Activated CD4-positive, alpha-beta T cell treated with anti-CD3 and anti-CD28 coated beads for 4 hours (primary cell): ENCODE data around the gene PLPP7.
"Not testable (repeated sequence)": the region's sequence is repeated elsewhere in the genome, so short reads cannot be mapped to it uniquely, and the experiment has no call there.

Experiments
- DNase-seq, 2 donors: peaks; one replicate each; pipeline ENCODE4 v3.0.0-alpha.2; 2020

The PLPP7 gene

DNA sequence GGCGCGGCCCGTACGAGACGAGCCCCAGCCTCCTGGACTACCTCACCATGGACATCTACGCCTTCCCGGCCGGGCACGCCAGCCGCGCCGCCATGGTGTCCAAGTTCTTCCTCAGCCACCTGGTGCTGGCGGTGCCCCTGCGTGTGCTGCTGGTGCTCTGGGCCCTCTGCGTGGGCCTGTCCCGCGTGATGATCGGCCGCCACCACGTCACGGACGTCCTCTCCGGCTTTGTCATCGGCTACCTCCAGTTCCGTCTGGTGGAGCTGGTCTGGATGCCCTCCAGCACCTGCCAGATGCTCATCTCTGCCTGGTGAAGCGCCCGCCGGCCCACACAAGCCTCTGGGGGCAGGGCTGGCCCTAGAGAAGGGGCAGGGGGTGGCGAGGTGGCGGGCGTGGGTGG, 18.5 kb downstream of the PLPP7 start:
- no peak for DNase-seq

DNA sequence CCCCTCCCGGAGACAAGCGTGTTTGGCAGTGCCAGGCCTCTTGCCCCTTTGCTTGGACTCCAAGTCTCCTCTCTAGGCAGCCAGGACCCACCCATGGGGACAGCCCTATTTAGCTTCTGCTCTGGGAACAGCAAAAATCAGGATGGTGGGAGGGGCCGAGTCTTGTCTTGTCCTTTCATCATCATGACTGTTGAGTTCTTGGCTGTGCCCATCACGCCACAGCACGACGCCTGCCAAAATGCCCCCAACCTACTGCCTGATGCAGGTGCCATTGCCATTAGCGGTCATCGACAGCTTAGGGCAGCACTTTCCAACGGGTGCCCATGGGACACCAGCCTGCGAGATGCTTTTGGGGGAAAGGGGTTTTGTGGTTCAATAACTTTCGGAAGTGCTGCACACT, 18.9 kb downstream of the PLPP7 start:
- no peak for DNase-seq

DNA sequence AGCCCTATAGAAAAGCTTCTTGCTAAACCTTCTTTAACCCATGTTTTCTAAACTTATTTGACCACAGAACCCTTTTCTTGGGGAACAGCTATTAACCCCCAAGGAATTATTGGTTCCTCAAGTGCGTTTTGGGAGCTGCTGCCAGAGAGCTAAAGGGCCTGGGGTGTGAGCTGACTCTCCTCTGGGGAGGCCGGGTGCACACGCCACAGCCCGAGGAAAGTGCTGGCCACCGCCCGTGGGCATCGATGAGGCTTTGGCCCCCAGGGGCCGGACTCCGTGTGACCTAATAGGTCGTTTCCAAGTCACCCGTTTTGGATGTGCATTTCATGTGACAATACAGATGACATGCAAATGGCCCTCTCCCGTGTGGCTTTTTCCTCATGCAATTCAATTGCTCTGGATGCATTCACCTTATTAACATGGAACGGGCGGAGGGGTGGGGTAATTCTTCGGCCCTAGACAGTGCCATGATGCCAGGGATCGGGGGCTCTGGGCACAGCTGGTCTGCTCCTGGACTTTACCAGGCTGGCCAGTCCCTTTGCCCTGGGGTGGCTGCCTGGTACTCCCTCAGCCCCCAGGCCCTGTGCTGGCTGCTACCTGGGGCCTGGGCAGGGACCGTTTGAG, 19.5 kb downstream of the PLPP7 start:
- DNase-seq, result no peak

DNA sequence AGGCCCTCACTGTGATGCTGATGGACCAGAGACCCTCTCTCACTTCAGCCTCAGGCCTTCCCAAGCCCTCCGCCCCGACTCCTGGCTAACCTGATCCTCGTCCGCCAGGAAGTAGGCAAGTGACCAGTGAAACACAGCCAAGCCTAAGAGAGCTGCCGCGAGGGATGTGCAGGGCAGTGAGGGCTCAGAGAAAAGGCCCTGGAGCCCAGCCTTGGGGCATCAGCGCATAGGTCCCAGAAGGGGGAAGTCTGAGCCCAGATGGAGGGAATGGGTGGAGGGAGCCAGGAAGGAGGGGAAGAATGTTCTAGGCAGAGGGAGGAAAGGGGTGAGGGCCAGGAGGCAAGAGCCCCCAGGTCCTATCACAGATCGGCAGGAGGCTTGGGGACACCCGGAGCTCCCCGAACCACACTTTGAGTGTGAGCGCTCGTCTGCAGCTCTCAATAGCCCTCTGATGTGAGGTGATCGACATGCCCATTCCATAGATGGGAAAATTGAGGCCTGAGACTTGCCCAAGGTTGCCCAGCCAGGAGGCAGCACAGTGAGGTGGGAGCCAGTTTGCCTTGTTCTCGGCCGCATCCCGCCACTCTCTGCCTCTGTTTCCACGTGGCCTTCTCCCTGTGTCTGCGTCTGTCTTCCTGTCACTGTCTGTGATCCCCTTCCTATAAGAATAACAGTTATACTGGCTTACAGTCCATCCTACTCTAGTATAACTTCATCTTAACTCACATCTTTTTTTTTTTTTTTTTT, 20.2 kb downstream of the PLPP7 start:
- no peak for DNase-seq

DNA sequence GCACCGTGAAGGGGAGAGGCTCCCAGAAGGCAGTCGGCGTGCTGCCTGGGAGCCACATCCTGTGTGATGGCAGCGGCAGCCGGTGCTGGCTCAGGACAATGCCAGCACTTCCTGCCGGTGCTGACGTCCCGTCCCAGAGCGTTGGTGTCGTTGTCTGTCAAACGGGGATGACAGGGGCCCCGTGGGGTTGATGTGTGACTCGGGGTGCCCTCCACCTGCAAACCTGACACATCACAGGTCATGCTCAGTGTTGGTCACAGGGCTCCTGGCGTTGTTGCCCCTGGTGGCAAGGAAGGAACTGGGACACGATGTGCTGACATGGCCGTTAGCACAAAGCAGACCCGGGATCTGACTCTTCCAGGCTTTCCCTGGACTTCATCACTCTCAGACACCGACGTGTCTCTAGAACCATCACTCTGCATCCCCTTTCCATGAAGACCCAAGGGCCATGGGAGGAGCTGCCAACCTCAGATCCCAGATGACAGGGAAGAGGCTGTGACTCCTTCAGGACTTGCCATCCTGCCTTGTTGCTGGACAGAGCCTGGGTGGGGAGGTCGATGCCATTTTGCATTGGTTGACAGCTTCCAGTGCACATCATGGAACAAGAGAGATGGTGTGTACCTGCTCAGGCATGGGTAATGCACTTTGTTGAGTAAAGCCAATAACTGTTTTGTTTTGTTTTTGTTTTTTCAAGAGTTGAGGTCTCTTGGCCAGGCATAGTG, 21.5 kb downstream of the PLPP7 start:
- peak; percentile 42 to 53 for DNase-seq

DNA sequence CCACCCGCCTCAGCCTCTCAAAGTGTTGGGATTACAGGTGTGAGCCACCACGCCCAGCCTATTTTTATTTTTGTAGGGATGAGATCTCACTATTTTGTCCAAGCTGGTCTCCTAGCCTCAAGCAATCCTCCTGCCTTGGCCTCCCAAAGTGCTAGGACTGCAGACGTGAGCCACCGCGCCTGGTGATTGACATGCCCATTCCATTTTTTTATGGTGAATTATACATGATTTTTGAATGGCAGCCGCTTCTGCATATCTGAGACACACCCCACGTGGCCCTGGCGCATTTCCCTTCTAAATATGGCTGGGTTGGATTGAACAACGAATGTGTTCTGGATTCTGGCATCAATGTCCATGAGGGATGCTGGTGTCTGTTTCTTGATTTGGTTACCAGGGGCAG, 22.7 kb downstream of the PLPP7 start:
- no peak for DNase-seq

DNA sequence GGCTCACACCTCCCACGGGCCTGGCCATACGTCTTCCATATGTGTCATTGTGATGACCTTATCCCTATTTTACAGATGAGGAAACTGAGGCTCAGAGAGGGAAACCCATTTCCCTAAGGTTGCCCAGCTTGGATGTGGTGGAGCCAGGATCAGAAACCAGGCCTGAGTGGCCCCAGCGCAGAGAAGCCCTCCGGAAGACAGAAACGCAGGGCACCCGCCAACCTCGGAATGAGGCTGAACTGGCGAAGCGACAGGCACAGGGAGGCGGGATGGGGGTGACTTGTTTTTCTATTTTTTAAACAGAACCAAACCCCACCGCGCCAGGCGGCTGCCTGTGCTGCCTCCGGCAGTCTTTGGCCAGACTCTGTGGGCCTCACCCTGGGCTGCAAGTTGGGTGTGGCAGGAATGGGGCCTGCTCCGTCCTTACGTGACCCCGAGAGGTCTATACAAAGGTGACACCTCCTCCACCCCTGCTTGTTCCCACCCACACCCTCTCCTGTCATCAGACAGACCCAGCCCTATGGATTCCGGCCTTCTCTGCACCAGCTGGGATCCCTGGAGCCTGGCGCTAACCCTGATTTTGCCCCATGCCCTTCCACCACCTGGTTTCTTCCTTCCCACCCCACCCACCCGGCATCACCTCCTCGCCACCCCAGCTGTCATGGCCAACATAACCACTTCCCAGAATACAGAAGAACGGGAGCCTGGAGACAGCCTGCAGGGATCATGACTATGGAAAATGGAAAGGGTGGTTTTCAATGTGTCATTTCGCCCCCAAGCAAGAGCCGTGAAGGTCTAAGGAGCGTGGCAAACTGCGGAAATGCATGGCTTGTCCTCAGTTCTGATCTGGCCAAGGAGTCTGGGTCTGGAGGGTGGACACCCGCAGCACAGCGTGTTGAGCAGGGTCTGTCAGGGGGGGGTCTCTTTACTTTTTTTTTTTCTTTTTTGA, 23.6 kb downstream of the PLPP7 start:
- DNase-seq, result no peak

DNA sequence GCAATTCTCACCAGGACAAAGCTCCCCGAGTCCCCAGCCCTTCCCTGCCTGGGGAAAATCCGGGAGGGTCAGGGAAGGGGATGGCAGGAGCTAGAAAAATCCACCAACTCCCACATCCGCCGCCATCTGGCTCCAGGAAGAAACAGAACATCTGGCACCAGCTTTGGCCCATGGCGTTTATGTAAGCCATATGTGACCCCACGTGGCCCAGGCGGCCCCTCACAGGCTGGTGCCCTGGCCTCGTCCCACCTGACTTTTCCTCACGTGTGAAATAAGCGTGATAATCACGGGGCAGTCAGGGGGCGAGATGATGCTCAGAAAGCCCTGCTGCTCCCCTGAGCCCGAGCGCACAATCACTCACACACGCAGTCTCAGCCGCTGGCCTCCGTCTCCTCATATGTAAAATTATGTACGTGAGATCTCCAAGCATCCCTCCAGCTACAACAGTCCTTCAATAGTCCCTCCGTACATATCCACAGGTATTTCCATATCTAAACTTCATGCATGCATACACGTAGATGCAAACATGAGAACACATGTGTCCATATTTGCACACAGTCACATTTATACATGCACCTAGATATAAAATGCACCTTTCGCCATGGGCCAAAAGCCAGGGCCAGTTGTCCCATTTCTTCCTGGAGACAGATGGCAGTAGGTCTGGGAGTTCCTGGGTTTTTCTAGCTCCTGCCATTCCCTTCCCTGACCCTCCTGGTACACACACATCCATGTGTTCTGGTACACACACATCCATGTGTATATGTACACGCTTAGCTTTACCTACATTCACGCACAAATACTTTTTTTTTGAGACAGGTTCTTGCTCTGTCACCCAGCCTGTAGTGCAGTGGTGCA, 28.9 kb downstream of the PLPP7 start:
- DNase-seq, result no peak

DNA sequence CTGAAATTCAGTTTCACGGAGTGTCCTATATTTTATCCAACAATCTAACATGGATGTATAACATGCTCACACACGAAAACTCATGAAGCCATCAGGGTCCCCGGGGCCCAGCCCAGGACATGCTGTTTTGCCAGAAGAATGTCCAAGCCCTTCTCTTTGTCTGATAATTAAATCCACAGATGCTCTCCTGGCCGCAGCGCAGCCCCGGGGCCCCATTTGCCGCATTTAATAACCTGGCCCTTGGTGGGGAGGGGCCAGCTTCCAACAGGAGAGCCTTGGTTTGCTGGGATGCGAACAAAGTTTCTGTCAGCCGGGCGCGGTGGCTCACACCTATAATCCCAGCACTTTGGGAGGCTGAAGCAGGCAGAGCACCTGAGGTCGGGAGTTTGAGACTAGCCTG, 30.0 kb downstream of the PLPP7 start:
- DNase-seq, result no peak

DNA sequence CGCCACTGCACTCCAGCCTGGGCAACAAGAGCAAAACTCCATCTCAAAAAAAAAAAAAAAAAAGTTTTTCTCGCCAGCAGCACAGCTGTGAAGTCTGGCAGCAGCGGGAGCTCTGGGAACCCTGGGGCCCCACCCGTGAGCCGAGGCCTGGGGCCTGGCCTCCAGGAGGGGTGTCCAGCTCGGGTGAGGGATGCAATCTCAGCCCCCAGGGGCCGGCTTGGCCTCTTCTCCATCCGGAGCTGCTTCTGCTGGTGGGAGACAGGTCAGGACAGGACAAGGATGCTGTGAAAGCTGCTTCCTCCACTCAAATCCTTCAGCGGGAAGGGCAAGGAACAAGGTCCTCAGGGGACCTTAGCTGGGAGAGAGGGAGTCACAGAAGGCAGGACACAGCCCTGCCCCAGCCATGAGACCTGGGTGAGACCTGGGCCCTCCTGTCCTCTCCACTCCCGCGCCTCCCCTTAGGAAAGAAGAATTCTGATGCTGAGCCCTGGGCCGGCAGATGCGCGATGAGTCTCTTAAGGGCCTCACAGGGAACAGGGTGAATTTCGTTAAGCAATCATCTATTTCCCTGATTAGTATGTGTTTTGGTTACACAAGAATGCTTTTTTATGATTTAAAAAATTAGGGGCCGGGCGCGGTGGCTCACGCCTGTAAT, 30.6 kb downstream of the PLPP7 start:
- no peak for DNase-seq

DNA sequence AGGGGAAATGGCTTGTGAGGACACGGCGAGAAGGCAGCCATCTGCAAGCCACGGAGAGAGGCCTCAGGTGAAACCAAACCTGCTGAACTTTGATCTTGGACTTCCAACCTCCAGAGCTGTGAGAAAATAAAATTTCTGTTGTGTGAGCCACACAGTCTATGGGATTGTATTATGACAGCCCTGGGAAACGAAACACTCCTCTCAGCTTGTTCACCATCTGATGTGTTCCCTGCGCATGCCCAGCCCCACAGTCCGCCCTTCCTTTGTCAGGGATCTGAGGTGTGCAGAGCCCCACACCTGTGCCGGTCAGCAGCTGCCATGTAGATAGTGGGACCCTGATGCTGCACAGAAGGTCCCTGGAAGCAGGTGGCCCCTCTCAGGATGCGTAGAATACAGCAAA, 34.1 kb downstream of the PLPP7 start:
- no peak for DNase-seq

DNA sequence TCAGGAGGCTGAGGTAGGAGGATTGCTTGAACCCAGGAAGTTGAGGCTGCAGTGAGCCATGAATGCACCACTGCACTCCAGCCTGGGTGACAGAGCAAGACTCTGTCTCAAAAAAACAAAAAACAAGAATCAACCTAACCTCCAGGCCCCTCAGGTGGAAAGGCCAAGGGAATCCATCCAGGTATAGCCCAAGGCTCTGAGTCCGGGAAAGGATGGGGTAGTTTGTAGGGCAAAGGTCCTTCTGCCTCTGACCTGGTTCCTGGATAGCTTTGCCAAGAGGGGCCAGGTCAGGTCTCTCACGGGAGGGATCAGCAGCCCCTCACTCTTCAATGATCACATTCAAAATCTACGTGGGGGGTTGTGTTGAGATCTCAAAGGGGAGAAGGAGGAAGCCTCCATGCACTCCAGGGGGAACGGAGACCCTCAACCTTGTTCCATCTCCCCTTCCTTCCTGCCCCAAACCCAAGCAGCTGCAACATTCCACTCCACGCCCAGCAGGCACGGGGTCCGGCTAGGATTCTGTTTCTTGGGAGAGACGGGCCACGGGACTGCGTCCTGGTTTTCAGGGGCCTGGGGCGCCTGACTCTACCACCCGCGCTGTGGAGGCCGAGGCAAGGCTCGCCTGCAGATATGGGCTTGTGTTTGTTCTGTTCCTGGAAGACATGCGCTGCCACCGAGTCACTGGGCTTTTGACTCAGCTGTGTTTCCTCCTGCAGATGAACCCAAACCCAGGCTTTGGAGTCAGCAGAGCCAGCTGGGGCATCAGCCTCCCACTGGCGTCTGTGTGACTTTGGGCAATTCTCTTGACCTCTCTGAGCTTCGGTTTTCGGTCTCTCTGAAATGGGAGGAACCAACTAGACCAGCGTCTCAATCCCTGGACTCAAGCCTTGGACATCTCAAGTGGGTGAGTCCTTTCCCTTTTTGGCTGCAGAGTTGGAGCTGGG, 35.5 kb downstream of the PLPP7 start:
- DNase-seq, result no peak

DNA sequence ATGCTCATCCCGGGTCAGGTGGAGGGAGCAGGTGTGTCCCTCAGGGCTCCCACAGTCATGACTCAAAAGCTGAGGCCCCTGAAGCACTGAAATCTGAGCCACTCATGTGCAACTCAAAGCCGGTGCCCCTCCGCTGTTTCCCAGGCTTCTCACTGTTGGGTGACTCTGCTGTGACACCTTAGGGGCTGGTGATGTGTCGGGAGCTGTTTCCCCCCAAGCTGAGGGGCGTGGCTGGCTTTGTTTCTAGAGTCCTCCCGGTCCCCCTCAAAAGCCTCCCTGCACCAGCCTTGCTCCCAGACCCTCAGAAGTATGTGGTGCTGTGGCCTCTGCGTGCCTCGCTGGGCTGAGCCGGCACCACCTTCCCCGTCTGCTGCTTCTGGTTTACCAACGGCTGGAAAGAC, 39.7 kb downstream of the PLPP7 start:
- DNase-seq, result no peak

DNA sequence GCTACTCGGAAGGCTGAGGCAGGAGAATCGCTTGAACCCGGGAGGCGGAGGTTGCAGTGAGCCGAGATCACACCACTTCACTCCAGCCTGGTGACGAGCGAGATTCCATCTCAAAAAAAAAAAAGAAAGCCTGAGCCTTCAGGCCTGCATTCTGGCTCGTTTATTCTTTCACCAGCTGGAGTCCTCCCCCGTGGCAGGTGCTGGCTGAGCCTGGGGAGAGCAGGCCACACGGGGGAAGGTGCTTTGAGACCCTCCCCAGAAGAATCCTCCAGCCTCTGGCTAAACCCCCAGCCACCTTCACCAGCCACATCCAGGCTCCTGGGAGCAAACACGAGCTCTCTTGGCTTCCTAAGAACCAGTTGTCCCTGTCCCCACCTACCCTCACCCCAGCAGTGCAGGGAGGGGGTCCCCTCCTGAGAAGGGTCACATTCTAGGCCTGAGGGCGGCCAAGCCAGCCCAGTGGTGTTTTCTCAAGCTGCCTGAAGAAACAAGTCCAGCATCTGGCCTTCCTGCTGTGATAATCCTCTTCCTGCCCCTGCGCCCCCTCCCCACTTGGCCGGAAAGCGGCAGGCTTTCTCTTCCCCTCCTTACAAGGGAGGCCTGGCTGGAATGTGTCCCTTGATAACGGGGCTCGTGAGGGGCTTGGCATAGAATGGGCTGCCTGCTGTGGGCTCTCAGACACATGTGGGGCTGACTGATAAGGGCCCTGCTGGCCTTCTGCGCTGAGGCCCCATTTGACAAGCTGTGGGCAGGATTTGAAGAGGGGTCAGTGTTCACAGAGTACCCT, 41.5 kb downstream of the PLPP7 start:
- no peak for DNase-seq

DNA sequence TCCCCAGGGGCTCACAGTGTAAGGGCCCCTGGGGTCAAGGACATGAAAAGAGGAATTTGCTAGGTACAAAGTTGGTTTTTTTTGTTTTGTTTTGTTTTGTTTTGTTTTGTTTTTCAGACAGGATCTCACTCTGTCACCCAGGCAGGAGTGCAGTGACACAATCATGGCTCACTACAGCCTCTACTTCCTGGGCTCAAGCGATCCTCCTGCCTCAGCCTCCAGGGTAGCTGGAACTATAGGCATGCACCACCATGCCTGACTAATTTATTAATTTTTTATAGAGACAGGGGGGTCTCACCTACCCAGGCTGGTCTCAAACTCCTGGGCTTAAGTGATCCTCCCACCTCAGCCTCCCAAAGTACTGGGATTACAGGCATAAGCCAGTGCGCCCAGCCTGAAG, 42.5 kb downstream of the PLPP7 start:
- DNase-seq, result not testable (repeated sequence)

DNA sequence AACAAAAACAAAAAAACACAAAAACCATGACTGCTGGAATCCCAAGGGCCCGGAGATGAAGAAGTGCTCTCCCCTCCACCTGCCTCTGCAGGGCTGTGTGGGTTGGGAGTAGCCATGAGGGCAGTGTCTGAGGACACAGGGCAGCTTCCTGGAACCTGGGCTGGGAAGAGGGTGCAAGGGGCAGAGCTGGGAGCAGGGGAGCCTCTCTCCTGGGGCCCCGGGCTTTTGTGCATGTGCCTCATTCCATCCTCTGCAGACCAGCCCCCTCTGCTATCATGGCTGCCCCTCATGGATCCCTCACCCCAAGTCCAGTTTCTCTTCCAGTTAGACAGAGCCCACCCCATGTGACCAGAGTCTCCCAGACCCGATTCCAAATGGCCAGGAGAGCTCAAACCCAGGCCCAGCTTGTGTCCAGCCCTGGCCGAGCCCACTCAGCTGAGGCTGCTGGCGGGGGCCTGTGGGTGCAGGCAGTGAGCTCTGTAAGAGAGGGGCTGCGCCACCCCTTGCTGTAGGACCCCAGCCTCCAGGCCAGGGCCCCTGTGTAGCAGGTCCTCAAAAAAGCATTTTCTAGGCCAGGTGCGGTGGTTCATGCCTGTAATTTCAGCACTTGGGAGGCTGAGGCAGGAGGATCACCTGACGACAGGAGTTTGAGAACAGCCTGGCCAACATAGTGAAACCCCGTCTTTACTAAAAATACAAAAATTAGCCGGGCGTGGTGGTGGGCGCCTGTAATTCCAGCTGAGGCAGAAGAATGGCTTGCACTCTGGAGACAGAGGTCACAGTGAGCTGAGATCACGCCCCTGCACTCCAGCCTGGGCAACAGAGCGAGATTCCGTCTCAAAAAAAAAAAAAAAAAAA, 44.5 kb downstream of the PLPP7 start:
- DNase-seq, result no peak

DNA sequence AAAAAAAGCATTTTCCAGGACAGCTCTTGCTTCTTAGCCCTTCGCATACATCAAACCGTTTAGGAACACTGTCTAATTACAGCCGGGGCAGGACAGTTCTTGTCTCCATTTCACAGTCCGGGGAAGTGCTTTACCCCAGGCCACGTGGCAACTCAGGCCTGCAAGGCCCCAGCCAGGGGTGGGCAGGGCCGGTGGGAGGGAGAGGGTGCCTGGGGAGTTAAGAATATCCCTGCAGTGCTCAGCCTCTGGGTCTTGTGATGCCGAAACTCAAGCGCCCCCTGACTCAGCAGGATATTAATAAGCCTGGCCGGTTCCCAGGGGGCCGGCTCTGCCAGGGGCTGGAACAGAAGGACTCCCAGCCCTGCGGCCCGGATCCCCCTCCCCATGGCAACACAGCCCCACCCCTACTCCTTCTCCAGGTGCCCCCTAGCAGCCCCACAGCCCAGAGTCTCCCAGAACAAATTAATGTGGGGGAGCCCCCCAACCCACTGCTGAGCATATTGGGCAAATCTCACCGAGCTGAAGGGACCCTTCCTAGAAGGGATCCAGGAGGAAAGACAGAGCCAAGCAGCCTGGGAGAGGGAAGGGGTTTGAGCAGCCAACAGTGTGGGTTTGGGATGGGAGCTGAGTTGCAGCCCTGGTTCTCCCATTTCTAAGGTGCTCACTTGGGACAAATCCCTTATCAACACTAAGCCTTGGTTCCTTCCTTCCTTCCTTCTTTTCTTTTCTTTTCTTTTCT, 45.3 kb downstream of the PLPP7 start:
- no peak for DNase-seq

DNA sequence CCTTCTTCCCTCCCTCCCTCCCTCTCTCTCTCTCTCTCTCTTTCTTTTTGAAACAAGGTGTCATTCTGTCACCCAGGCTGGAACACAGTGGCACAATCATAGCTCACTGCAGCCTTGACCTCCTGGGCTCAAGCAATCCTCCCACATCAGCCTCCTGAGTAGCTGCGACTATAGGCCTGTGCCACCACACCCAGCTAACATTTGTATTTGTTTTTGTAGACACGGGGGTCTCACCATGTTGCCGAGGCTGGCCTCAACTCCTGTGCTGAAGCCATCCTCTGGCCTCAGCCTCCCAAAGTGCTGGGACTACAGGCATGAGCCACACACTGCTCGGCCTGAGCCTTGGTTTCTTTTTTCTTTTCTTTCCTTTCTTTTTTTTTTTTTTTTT, 45.8 kb downstream of the PLPP7 start:
- DNase-seq, result no peak
